CD4-positive, alpha-beta T cell (primary cell): ENCODE measurements around the gene NFAM1. TPM values are rescaled to one million over a fixed set of nuclear protein-coding genes. Genes with fewer than 3 reads are reported as not detected.

Experiments
- ATAC-seq: fragments of 200-7000 bp; cut with Tn5 transposase; one replicate; pipeline ENCODE4 v1.10.0; 2022; ENCODE audit warnings: mild to moderate bottlenecking; ENCODE audit not compliant: poor library complexity
- CTCF ChIA-PET: fragments of 350-600 bp; sonication (Branson Sonifier 250); formaldehyde crosslinking; loops from one replicate; lab custom pipeline; 2021; ENCODE audit warnings: antibody characterized with exemption, inconsistent platforms; lab: Charles Lee
- POLR2A ChIA-PET: fragments of 350-600 bp; sonication (Branson Sonifier 250); formaldehyde crosslinking; loops from one replicate; lab custom pipeline; 2021; ENCODE audit warnings: antibody characterized with exemption, inconsistent platforms; lab: Charles Lee
- DNase-seq, 14 experiments: peaks; one replicate each; pipeline ENCODE4 v3.0.0-alpha.2; 2013 to 2020; ENCODE audit warnings: mixed read lengths in 2 of 14
- H3K27ac ChIP-seq, 2 donors: one replicate each; pipeline versions ENCODE4 v1.5.1 to v1.7.0; 2013; ENCODE audit warnings: low read length in 2 of 2, low read depth in 1 of 2, mild to moderate bottlenecking in 1 of 2
- H3K27me3 ChIP-seq, 2 experiments: 1 replicate in 1 of 2; 2 replicates in 1 of 2; pipeline versions ENCODE4 v1.6.1 to v1.7.0; 2013; ENCODE audit warnings: low read length in 2 of 2, control low read depth in 1 of 2, mild to moderate bottlenecking in 1 of 2, moderate library complexity in 1 of 2; ENCODE audit not compliant: insufficient read depth in 2 of 2, control insufficient read depth in 1 of 2
- H3K36me3 ChIP-seq: one replicate; pipeline ENCODE4 v1.6.1; 2013; ENCODE audit warnings: low read length, control low read depth; ENCODE audit not compliant: insufficient read depth
- H3K4me1 ChIP-seq: one replicate; pipeline ENCODE4 v1.6.1; 2013; ENCODE audit warnings: low read length, control low read depth; ENCODE audit not compliant: insufficient read depth
- H3K4me3 ChIP-seq: one replicate; pipeline ENCODE4 v1.5.1; 2013; ENCODE audit warnings: mild to moderate bottlenecking, low read length, moderate library complexity
- H3K9me3 ChIP-seq, 2 experiments: 1 replicate in 1 of 2; 2 replicates in 1 of 2; pipeline versions ENCODE4 v1.6.1 to v1.7.0; 2013; ENCODE audit warnings: low read length in 2 of 2, mild to moderate bottlenecking in 2 of 2, control low read depth in 1 of 2, moderate library complexity in 1 of 2; ENCODE audit not compliant: control insufficient read depth in 1 of 2, insufficient read depth in 1 of 2
- H3K27ac Mint-ChIP-seq: one replicate; pipeline ENCODE4 v1.8.0; 2020; ENCODE audit warnings: mixed read lengths
- H3K27me3 Mint-ChIP-seq: one replicate; pipeline ENCODE4 v1.8.0; 2021; ENCODE audit warnings: mixed read lengths
- H3K36me3 Mint-ChIP-seq: one replicate; pipeline ENCODE4 v1.8.0; 2021; ENCODE audit warnings: low read depth, mixed read lengths
- H3K4me1 Mint-ChIP-seq: one replicate; pipeline ENCODE4 v1.8.0; 2021; ENCODE audit warnings: low read depth, mixed read lengths
- H3K4me3 Mint-ChIP-seq: one replicate; pipeline ENCODE4 v1.8.0; 2020; ENCODE audit warnings: mild to moderate bottlenecking, mixed read lengths
- H3K9me3 Mint-ChIP-seq: one replicate; pipeline ENCODE4 v1.8.0; 2020; ENCODE audit warnings: mixed read lengths
- CTCF ChIP-seq: fragments of 200-600 bp; IDR thresholded peaks from one replicate; pipeline ENCODE4 v1.8.0; 2022; ENCODE audit warnings: antibody characterized with exemption, mild to moderate bottlenecking
- intact Hi-C, 2 experiments: fragments of 100-400 bp; cut with DNase I in 1 of 2; cut with micrococcal nuclease in 1 of 2; formaldehyde crosslinking; loops; one replicate each; pipeline versions ENCODE4 v1.15.1 to v1.9.0; 2023 to 2025; cut with DNase I, micrococcal nuclease
- total RNA-seq, 174 experiments: library from RNA in 2 of 174; stranded (reverse) in 2 of 174; gene quantifications; one replicate each; pipeline ENCODE4 v1.2.3 and lab custom pipeline; 2021 to 2026

Gene NFAM1
- total RNA-seq, 2 experiments from 2014 or later, result 0.34 to 0.38 TPM

GRCh38 chr22:42346722-42347121 lies 85.5 kb downstream of the NFAM1 start:
- CTCF ChIA-PET, result no interaction called here
- Mint-ChIP-seq H3K36me3 (no peaks in the 10 kb centered on the region), H3K4me3 (no peak overlapping the region), H3K27ac (no peak overlapping the region), H3K4me1 (peaks cover 14% of the 10 kb centered on the region), H3K27me3 (no peaks in the 10 kb centered on the region), H3K9me3 (no peaks in the 10 kb centered on the region)
- no peak for TF ChIP-seq CTCF
- ATAC-seq (no peak), DNase-seq (no peak)
- intact Hi-C loops, result no loop called here
- Histone ChIP-seq H3K4me3 (no peak overlapping the region), H3K36me3 (no peaks in the 10 kb centered on the region), H3K27me3 (peaks cover 0 to 2% of the 10 kb centered on the region in 2 experiments), H3K4me1 (peaks cover 18% of the 10 kb centered on the region), H3K9me3 (no peaks in the 10 kb centered on the region), H3K27ac (no peak overlapping the region)
- POLR2A ChIA-PET, result no interaction called here

- peak overlapping the region; percentile 56 for H3K4me3 Mint-ChIP-seq
- Histone ChIP-seq H3K9me3 (no peaks in the 10 kb centered on the region), H3K27ac (no peak overlapping the region), H3K36me3 (no peaks in the 10 kb centered on the region), H3K4me1 (peaks cover 18% of the 10 kb centered on the region), H3K27me3 (peaks cover 0 to 2% of the 10 kb centered on the region in 2 experiments), H3K4me3 (no peak overlapping the region)
- intact Hi-C loops, result no loop called here
- CTCF ChIA-PET, result interaction anchor here (0.5 to 0.8 kb wide), 2 partner anchors 10 to 91 kb away, joined by 3 read pairs; no protein-coding TSS in a partner anchor
- peaks cover 19% of the 10 kb centered on the region for H3K4me1 Mint-ChIP-seq
- no peak for TF ChIP-seq CTCF
- POLR2A ChIA-PET, result no interaction called here
- no peaks in the 10 kb centered on the region for H3K9me3 Mint-ChIP-seq
- no peak overlapping the region for H3K27ac Mint-ChIP-seq
- no peak for ATAC-seq
- no peaks in the 10 kb centered on the region for H3K36me3 Mint-ChIP-seq
- no peak for DNase-seq
- no peaks in the 10 kb centered on the region for H3K27me3 Mint-ChIP-seq
Measured at GRCh38 chr22:42345458-42345857, 86.7 kb downstream of the NFAM1 start.

GRCh38 chr22:42344361-42344905 lies 87.8 kb downstream of the NFAM1 start:
- Histone ChIP-seq H3K9me3 (no peaks in the 10 kb centered on the region), H3K36me3 (no peaks in the 10 kb centered on the region), H3K4me1 (peaks cover 18% of the 10 kb centered on the region), H3K4me3 (peak overlapping the region; percentile 2), H3K27me3 (peaks cover 0 to 2% of the 10 kb centered on the region in 2 experiments), H3K27ac (no peak overlapping the region)
- POLR2A ChIA-PET, result interaction anchor here (0.9 kb wide), 1 partner anchor 24 kb away, joined by 3 read pairs; no protein-coding TSS in a partner anchor
- Mint-ChIP-seq H3K4me1 (peaks cover 23% of the 10 kb centered on the region), H3K27me3 (no peaks in the 10 kb centered on the region), H3K4me3 (peak overlapping the region; percentile 82), H3K27ac (no peak overlapping the region), H3K9me3 (no peaks in the 10 kb centered on the region), H3K36me3 (no peaks in the 10 kb centered on the region)
- intact Hi-C loops, result loop anchor here in 1 of 2 experiments (5.0 kb wide), 1 partner anchor 72 kb away; the partner anchor contains the start of gene TCF20
- TF ChIP-seq CTCF, result no peak
- ATAC-seq (no peak), DNase-seq (no peak)
- CTCF ChIA-PET, result no interaction called here
